GM23248 (cell line): Measurements from ENCODE around the gene SYCE1. TPM values are rescaled to one million over a fixed set of nuclear protein-coding genes. Genes with fewer than 3 reads are reported as not detected.
A peak's percentile ranks its signal among the peaks of the same experiment; 100 is the strongest.
"Not testable (repeated sequence)": the region's sequence is repeated elsewhere in the genome, so short reads cannot be mapped to it uniquely, and the experiment has no call there.

Experiments
- DNase-seq: peaks from one replicate; pipeline ENCODE4 v3.0.0-alpha.2; 2015
- H2AFZ ChIP-seq: fragments of 200-600 bp; sonication (generic); 2 replicates; pipeline ENCODE4 v1.6.1; 2016; ENCODE audit warnings: antibody characterized with exemption
- H3F3A ChIP-seq: fragments of 200-600 bp; sonication (generic); 2 replicates; pipeline ENCODE4 v1.6.1; 2016; ENCODE audit warnings: mild to moderate bottlenecking, antibody characterized with exemption, mixed run types; ENCODE audit not compliant: insufficient read depth
- H3K27ac ChIP-seq: fragments of 200-600 bp; sonication (generic); 2 replicates; pipeline ENCODE4 v1.5.1; 2016; ENCODE audit warnings: mild to moderate bottlenecking
- H3K27me3 ChIP-seq: fragments of 200-600 bp; sonication (generic); replicated peaks from 2 replicates; pipeline ENCODE4 v1.6.1; 2016; ENCODE audit warnings: mild to moderate bottlenecking; ENCODE audit not compliant: insufficient read depth
- H3K36me3 ChIP-seq: fragments of 200-600 bp; sonication (generic); 2 replicates; pipeline ENCODE4 v1.6.1; 2016; ENCODE audit warnings: low read depth, mild to moderate bottlenecking
- H3K4me1 ChIP-seq: fragments of 200-600 bp; sonication (generic); 2 replicates; pipeline ENCODE4 v1.6.1; 2016; ENCODE audit warnings: mild to moderate bottlenecking; ENCODE audit not compliant: insufficient read depth
- H3K4me2 ChIP-seq: fragments of 200-600 bp; sonication (generic); one replicate; pipeline ENCODE4 v1.6.1; 2016; ENCODE audit warnings: mild to moderate bottlenecking; ENCODE audit not compliant: unreplicated experiment
- H3K4me3 ChIP-seq: fragments of 200-600 bp; sonication (generic); 2 replicates; pipeline ENCODE4 v1.5.1; 2016; ENCODE audit warnings: mild to moderate bottlenecking
- H3K79me2 ChIP-seq: fragments of 200-600 bp; sonication (generic); 2 replicates; pipeline ENCODE4 v1.6.1; 2016; ENCODE audit warnings: mild to moderate bottlenecking; ENCODE audit not compliant: insufficient read depth
- H3K9ac ChIP-seq: fragments of 200-600 bp; sonication (generic); 2 replicates; pipeline ENCODE4 v1.6.1; 2016; ENCODE audit warnings: mild to moderate bottlenecking
- H3K9me2 ChIP-seq: fragments of 200-600 bp; sonication (generic); 2 replicates; pipeline ENCODE4 v1.6.1; 2016; ENCODE audit warnings: mixed run types, mild to moderate bottlenecking, moderate library complexity; ENCODE audit not compliant: insufficient read depth
- H3K9me3 ChIP-seq: fragments of 200-600 bp; sonication (generic); one replicate; pipeline ENCODE4 v1.6.1; 2017; ENCODE audit warnings: low read depth
- H4K20me1 ChIP-seq: fragments of 200-600 bp; sonication (generic); 2 replicates; pipeline ENCODE4 v1.6.0; 2016; ENCODE audit not compliant: insufficient read depth
- EZH2 ChIP-seq: fragments of 200-600 bp; sonication (generic); IDR thresholded peaks from 2 replicates; pipeline ENCODE4 v1.6.1; 2018; ENCODE audit warnings: antibody characterized with exemption, mild to moderate bottlenecking; ENCODE audit not compliant: insufficient read depth, poor library complexity, severe bottlenecking
- EZH2phosphoT487 ChIP-seq: fragments of 200-600 bp; sonication (generic); IDR thresholded peaks from 2 replicates; pipeline ENCODE4 v1.6.1; 2018; ENCODE audit warnings: antibody characterized with exemption, moderate library complexity, mild to moderate bottlenecking, low read depth; ENCODE audit not compliant: insufficient read depth
- WGBS, 2 experiments: methylation state at CpG; one replicate each; pipeline ENCODE4 v1.1.6; 2015 to 2017; ENCODE audit warnings: low lambda C conversion rate in 2 of 2, low coverage in 1 of 2; ENCODE audit errors: missing lambda C conversion rate in 2 of 2; 5-methylcytosine and 5-hydroxymethylcytosine counted together
- in situ Hi-C: fragments of 300-500 bp; cut with MboI; formaldehyde crosslinking; loops from 2 replicates; pipeline ENCODE4 v1.15.0; 2020
- polyA plus RNA-seq: library from polyadenylated mRNA; unstranded; fragments of >200 nt; fragmentation: Nextera tagmentation; extraction: Ambion mirVana; gene quantifications from 2 replicates; pipeline ENCODE4 v1.2.1, GENCODE V29; 2016
- total RNA-seq: library from RNA; depleted of rRNA; stranded (reverse); fragments of >200 nt; shearing (Covaris generic); gene quantifications from 2 replicates; pipeline ENCODE4 v1.2.3, GENCODE V29; 2014

Gene SYCE1
- total and polyA plus RNA-seq, 2 experiments from 2014 or later, result not detected

- H3K36me3 ChIP-seq, result no peaks in the 10 kb centered on the region
- DNase-seq, result no peak
- no peaks in the 10 kb centered on the region for H4K20me1 ChIP-seq
- peaks cover 2% of the 10 kb centered on the region for H3K27me3 ChIP-seq
- WGBS, 2 experiments, result 36 to 51% methylated on average over 10 of the region's 10 CpGs
- H3K27ac ChIP-seq, result no peak overlapping the region
- no peaks in the 10 kb centered on the region for H3F3A ChIP-seq
- in situ Hi-C loops, result no loop called here
- no peaks in the 10 kb centered on the region for H3K4me1 ChIP-seq
- H2AFZ ChIP-seq, result no peak overlapping the region
- H3K9me2 ChIP-seq, result no peaks in the 10 kb centered on the region
- TF ChIP-seq EZH2 (no peak), EZH2phosphoT487 (no peak)
- H3K9me3 ChIP-seq, result no peaks in the 10 kb centered on the region
- H3K79me2 ChIP-seq, result no peaks in the 10 kb centered on the region
- H3K9ac ChIP-seq, result no peak overlapping the region
- H3K4me2 ChIP-seq, result no peak overlapping the region
- H3K4me3 ChIP-seq, result no peak overlapping the region
These were observed 25.6 kb upstream of the SYCE1 start for GRCh38 chr10:133590970-133591359.

GRCh38 chr10:133590226-133590969 is 25.0 kb upstream of the SYCE1 start:
- WGBS, 2 experiments, result 28 to 29% methylated on average over 12 to 13 of the region's 13 CpGs
- TF ChIP-seq EZH2phosphoT487 (no peak), EZH2 (no peak)
- Histone ChIP-seq H3K36me3 (no peaks in the 10 kb centered on the region), H3K27ac (no peak overlapping the region), H3K79me2 (no peaks in the 10 kb centered on the region), H3K9me3 (no peaks in the 10 kb centered on the region), H3K27me3 (no peaks in the 10 kb centered on the region; the same call in none of the 2 replicates), H3K4me2 (no peak overlapping the region), H3K4me1 (no peaks in the 10 kb centered on the region), H3K4me3 (no peak overlapping the region), H3K9ac (no peak overlapping the region), H3F3A (no peaks in the 10 kb centered on the region), H3K9me2 (no peaks in the 10 kb centered on the region), H2AFZ (no peak overlapping the region), H4K20me1 (no peaks in the 10 kb centered on the region)
- in situ Hi-C loops, result no loop called here
- DNase-seq, result no peak

- in situ Hi-C loops, result not testable (repeated sequence)
These were observed 11.7 kb upstream of the SYCE1 start for GRCh38 chr10:133577037-133577436.

GRCh38 chr10:133573460-133573859 is 8.1 kb upstream of the SYCE1 start:
- H3K27me3 ChIP-seq, H3K27ac ChIP-seq, H2AFZ ChIP-seq, H3K9me3 ChIP-seq, H3K4me3 ChIP-seq, H3K9ac ChIP-seq, DNase-seq, in situ Hi-C loops, H4K20me1 ChIP-seq, H3F3A ChIP-seq, H3K9me2 ChIP-seq, H3K36me3 ChIP-seq, H3K79me2 ChIP-seq, H3K4me1 ChIP-seq, H3K4me2 ChIP-seq: not testable (repeated sequence)
- 22% methylated on average over 1 of the region's 1 CpG for WGBS, 2 experiments

More at GRCh38 chr10:133577037-133577436, 11.7 kb upstream of the SYCE1 start:
- not testable (repeated sequence) for H2AFZ ChIP-seq, H3K9ac ChIP-seq, H3K4me1 ChIP-seq, H3K27me3 ChIP-seq, H3K27ac ChIP-seq, H3K9me3 ChIP-seq, H3K9me2 ChIP-seq, H3K4me3 ChIP-seq, DNase-seq, H4K20me1 ChIP-seq, H3K36me3 ChIP-seq, H3F3A ChIP-seq, H3K4me2 ChIP-seq, H3K79me2 ChIP-seq
- WGBS, 2 experiments, result 46 to 55% methylated on average over 3 to 18 of the region's 31 CpGs

GRCh38 chr10:133572055-133572454 is 6.7 kb upstream of the SYCE1 start:
- 63 to 64% methylated on average over 7 to 11 of the region's 11 CpGs for WGBS, 2 experiments
- H3K27me3 ChIP-seq, H3K79me2 ChIP-seq, H3K27ac ChIP-seq, H2AFZ ChIP-seq, H3K36me3 ChIP-seq, H3K4me3 ChIP-seq, in situ Hi-C loops, H3K9me2 ChIP-seq, H3K4me1 ChIP-seq, DNase-seq, H3F3A ChIP-seq, H3K9me3 ChIP-seq, H4K20me1 ChIP-seq, H3K9ac ChIP-seq, H3K4me2 ChIP-seq: not testable (repeated sequence)

GRCh38 chr10:133569801-133570200 is 4.4 kb upstream of the SYCE1 start:
- DNase-seq, H3K9me2 ChIP-seq, H3K79me2 ChIP-seq, H3K4me2 ChIP-seq, H3F3A ChIP-seq, H3K27ac ChIP-seq, H3K9ac ChIP-seq, H3K4me1 ChIP-seq, H3K9me3 ChIP-seq, H3K27me3 ChIP-seq, H3K4me3 ChIP-seq, H3K36me3 ChIP-seq, in situ Hi-C loops, H2AFZ ChIP-seq, H4K20me1 ChIP-seq: not testable (repeated sequence)
- WGBS, 2 experiments, result 53 to 75% methylated on average over 11 to 15 of the region's 21 CpGs

GRCh38 chr10:133568831-133569527 is 3.6 kb upstream of the SYCE1 start:
- H3K9me3 ChIP-seq, H3K4me1 ChIP-seq, H3K9me2 ChIP-seq, H3K4me2 ChIP-seq, H3K36me3 ChIP-seq, H3K79me2 ChIP-seq, H4K20me1 ChIP-seq, H3K9ac ChIP-seq, H3F3A ChIP-seq, H3K27me3 ChIP-seq, H2AFZ ChIP-seq, H3K27ac ChIP-seq, in situ Hi-C loops, H3K4me3 ChIP-seq: not testable (repeated sequence)
- DNase-seq, result peak; percentile 18
- 50% methylated on average over 16 of the region's 80 CpGs; no CpG with 5 or more reads in 1 of the 2 experiments for WGBS, 2 experiments
